ENCODE data around the gene APC2. TPM values are rescaled to one million over a fixed set of nuclear protein-coding genes. Genes with fewer than 3 reads are reported as not detected.
A peak's percentile ranks its signal among the peaks of the same experiment; 100 is the strongest.

APC2 gene
- total RNA-seq, 1 experiment from 2014 or later: 1.6 TPM

DNA sequence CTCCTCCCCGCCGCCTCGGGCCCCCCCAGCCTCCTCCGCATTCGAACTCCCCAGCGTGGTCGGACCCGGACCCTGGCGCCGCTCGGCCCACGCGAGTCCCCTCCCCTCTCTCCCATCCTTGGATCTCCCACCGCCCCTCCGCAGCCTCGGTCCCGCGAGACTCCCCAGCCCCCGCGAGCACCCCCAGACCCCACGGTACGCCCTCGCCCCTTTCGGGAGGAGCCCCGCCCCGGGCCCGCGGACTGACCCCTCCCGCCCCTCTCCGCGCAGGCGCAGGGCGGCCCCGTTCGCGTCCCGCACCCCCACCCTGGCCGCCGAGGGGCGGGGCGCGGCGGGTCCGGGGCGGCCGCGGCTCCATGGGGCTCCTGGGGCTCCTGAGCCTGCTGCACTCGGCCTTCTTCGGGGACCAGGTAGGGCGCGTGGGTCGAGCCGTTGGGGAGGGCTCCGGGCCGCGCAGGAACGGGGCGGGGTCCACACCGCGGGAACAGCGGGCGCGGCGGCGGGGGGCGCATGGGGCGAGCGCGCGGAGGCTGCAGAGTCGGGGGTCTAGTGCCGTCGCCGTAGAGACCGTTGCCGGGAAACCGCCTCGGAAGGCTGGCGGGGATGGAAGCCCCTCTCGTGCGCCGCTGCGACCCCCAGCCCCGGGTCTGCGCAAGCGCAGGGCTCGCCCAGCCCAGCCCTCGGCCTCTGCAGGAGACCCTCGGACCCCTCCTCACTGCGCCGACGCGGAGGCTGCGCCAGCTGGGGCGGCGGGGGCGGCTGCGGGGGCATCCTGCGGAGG, 3.8 kb upstream of the APC2 start:
- ChIA-PET POLR2A (ENCODE audit: unreplicated experiment) (no interaction called here), CTCF (no interaction called here)
- peak overlapping the region; percentile 51; the same call in 1 of the 2 replicates for H3K4me3 ChIP-seq
- H2AFZ ChIP-seq: no peak overlapping the region
- BruUV-seq (replicated peaks): no TSS peak
- H3K79me2 ChIP-seq (ENCODE audit: low read depth): peaks cover 11% of the 10 kb centered on the region; the same call in 1 of the 2 replicates
- H3F3A ChIP-seq (ENCODE audit: insufficient read depth, low read depth): peaks cover 38% of the 10 kb centered on the region
- DNase-seq: peak in 1 of 2 experiments; percentile 61
- H3K9me3 ChIP-seq (ENCODE audit: insufficient read depth, low read depth): no peaks in the 10 kb centered on the region
- H3K27ac ChIP-seq: no peak overlapping the region
- TF ChIP-seq EZH2 (IDR thresholded peaks at IDR 0.05; ENCODE audit: low read depth): no peak
- TF ChIP-seq, protein P1, sequence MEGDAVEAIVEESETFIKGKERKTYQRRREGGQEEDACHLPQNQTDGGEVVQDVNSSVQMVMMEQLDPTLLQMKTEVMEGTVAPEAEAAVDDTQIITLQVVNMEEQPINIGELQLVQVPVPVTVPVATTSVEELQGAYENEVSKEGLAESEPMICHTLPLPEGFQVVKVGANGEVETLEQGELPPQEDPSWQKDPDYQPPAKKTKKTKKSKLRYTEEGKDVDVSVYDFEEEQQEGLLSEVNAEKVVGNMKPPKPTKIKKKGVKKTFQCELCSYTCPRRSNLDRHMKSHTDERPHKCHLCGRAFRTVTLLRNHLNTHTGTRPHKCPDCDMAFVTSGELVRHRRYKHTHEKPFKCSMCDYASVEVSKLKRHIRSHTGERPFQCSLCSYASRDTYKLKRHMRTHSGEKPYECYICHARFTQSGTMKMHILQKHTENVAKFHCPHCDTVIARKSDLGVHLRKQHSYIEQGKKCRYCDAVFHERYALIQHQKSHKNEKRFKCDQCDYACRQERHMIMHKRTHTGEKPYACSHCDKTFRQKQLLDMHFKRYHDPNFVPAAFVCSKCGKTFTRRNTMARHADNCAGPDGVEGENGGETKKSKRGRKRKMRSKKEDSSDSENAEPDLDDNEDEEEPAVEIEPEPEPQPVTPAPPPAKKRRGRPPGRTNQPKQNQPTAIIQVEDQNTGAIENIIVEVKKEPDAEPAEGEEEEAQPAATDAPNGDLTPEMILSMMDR (conservative IDR thresholded peaks at IDR 0.05): no peak
- peaks cover under 1% of the 10 kb centered on the region; the same call in 1 of the 2 replicates for H3K36me3 ChIP-seq (ENCODE audit: low read depth)
- peaks cover 10% of the 10 kb centered on the region; the same call in 1 of the 2 replicates for H3K4me1 ChIP-seq (replicated peaks; ENCODE audit: insufficient read depth)
- no peaks in the 10 kb centered on the region for H3K27me3 ChIP-seq (ENCODE audit: insufficient read depth, low read depth)
- H3K9me2 ChIP-seq (ENCODE audit: insufficient read depth): no peaks in the 10 kb centered on the region
- H4K20me1 ChIP-seq (ENCODE audit: insufficient read depth): peaks cover 16% of the 10 kb centered on the region
- peak overlapping the region; percentile 72 for H3K4me2 ChIP-seq
- intact Hi-C loops (cut with micrococcal nuclease; ENCODE audit: unreplicated experiment): loop anchor here (2.0 kb wide), 1 partner anchor 45 kb away; the partner anchor contains the start of genes PCSK4 and REEP6

- H3K4me3 ChIP-seq: no peak overlapping the region
- ChIA-PET CTCF (no interaction called here), POLR2A (ENCODE audit: unreplicated experiment) (no interaction called here)
- DNase-seq: no peak
- no peaks in the 10 kb centered on the region for H3K9me3 ChIP-seq (ENCODE audit: insufficient read depth, low read depth)
- H3K9me2 ChIP-seq (ENCODE audit: insufficient read depth): no peaks in the 10 kb centered on the region
- BruUV-seq (replicated peaks): no TSS peak
- H4K20me1 ChIP-seq (ENCODE audit: insufficient read depth): peaks cover 9% of the 10 kb centered on the region; the same call in 1 of the 2 replicates
- H3K27ac ChIP-seq: no peak overlapping the region
- H3K36me3 ChIP-seq (ENCODE audit: low read depth): no peaks in the 10 kb centered on the region
- H3K79me2 ChIP-seq (ENCODE audit: low read depth): peaks cover 3% of the 10 kb centered on the region; the same call in 1 of the 2 replicates
- no peak for TF ChIP-seq EZH2 (IDR thresholded peaks at IDR 0.05; ENCODE audit: low read depth)
- TF ChIP-seq, protein P1 (conservative IDR thresholded peaks at IDR 0.05): no peak
- no peaks in the 10 kb centered on the region for H3K27me3 ChIP-seq (ENCODE audit: insufficient read depth, low read depth)
- peaks cover 10% of the 10 kb centered on the region; the same call in 1 of the 2 replicates for H3K4me1 ChIP-seq (replicated peaks; ENCODE audit: insufficient read depth)
- peak overlapping the region; percentile 72; the same call in 1 of the 2 replicates for H3K4me2 ChIP-seq
- intact Hi-C loops (cut with micrococcal nuclease; ENCODE audit: unreplicated experiment): no loop called here
- peaks cover 31% of the 10 kb centered on the region for H3F3A ChIP-seq (ENCODE audit: insufficient read depth, low read depth)
- H2AFZ ChIP-seq: no peak overlapping the region
Observed at GRCh38 chr19:1446713-1447481, 3.0 kb upstream of the APC2 start.

GRCh38 chr19:1447504-1447903, 2.4 kb upstream of the APC2 start:
- Histone ChIP-seq H4K20me1 (ENCODE audit: insufficient read depth) (peaks cover 3% of the 10 kb centered on the region; the same call in 1 of the 2 replicates), H3K36me3 (ENCODE audit: low read depth) (no peaks in the 10 kb centered on the region), H3K4me3 (no peak overlapping the region), H3F3A (ENCODE audit: insufficient read depth, low read depth) (peaks cover 25% of the 10 kb centered on the region), H3K4me2 (no peak overlapping the region), H3K9me2 (ENCODE audit: insufficient read depth) (no peaks in the 10 kb centered on the region), H3K79me2 (ENCODE audit: low read depth) (no peaks in the 10 kb centered on the region), H3K4me1 (replicated peaks; ENCODE audit: insufficient read depth) (peaks cover 10% of the 10 kb centered on the region; the same call in 1 of the 2 replicates), H3K27ac (no peak overlapping the region), H2AFZ (no peak overlapping the region), H3K9me3 (ENCODE audit: insufficient read depth, low read depth) (no peaks in the 10 kb centered on the region), H3K27me3 (ENCODE audit: insufficient read depth, low read depth) (no peaks in the 10 kb centered on the region)
- ChIA-PET CTCF (no interaction called here), POLR2A (ENCODE audit: unreplicated experiment) (no interaction called here)
- TF ChIP-seq, protein P1 (conservative IDR thresholded peaks at IDR 0.05): no peak
- no peak for TF ChIP-seq EZH2 (IDR thresholded peaks at IDR 0.05; ENCODE audit: low read depth)
- DNase-seq: no peak
- intact Hi-C loops (cut with micrococcal nuclease; ENCODE audit: unreplicated experiment): no loop called here
- no TSS peak for BruUV-seq (replicated peaks)

Data from PC-9 (cell line).